GM10248 (cell line): ENCODE results near the gene ALDH3B1.

Source experiments
- CTCF ChIA-PET: fragments of 300-600 bp; sonication (Branson Sonifier 250); formaldehyde crosslinking; extraction: SDS; loops from one replicate; lab custom pipeline; 2021; ENCODE audit warnings: antibody characterized with exemption; lab: Yijun Ruan, JAX
- POLR2A ChIA-PET: fragments of 350-650 bp; sonication (Branson Sonifier 250); formaldehyde crosslinking; extraction: SDS; loops from one replicate; lab custom pipeline; 2020; ENCODE audit warnings: antibody characterized with exemption; lab: Yijun Ruan, JAX
- DNase-seq: peaks from one replicate; pipeline ENCODE4 v3.0.0; 2012; ENCODE audit errors: extremely low spot score
- TF ChIP-seq, protein P1 (sequence below): IDR thresholded peaks from 2 replicates; pipeline ENCODE4 v1.5.1; 2012; ENCODE audit warnings: mild to moderate bottlenecking, low read depth; ENCODE audit errors: extremely low read depth, missing control alignments, control extremely low read depth

ALDH3B1 gene

DNA sequence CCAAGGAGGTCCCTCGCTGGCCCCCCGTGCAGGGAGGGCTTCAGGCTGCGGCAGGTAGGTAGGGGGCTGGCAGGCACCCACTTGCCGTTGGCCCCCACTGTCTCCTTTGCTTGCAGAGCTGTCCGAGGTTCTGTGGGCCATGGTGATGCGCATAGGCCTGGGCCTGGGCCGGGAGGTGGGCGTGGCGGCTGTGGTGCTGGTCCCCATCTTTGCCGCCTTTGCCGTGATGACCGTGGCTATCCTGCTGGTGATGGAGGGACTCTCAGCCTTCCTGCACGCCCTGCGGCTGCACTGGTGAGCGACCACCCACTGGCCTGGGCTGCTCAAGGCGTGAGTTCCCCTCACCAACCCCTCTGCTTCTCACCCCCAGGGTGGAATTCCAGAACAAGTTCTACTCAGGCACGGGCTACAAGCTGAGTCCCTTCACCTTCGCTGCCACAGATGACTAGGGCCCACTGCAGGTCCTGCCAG is 40.3 kb downstream of the ALDH3B1 start:
- DNase-seq, result no peak
- POLR2A ChIA-PET, result no interaction called here
- TF ChIP-seq, protein P1, sequence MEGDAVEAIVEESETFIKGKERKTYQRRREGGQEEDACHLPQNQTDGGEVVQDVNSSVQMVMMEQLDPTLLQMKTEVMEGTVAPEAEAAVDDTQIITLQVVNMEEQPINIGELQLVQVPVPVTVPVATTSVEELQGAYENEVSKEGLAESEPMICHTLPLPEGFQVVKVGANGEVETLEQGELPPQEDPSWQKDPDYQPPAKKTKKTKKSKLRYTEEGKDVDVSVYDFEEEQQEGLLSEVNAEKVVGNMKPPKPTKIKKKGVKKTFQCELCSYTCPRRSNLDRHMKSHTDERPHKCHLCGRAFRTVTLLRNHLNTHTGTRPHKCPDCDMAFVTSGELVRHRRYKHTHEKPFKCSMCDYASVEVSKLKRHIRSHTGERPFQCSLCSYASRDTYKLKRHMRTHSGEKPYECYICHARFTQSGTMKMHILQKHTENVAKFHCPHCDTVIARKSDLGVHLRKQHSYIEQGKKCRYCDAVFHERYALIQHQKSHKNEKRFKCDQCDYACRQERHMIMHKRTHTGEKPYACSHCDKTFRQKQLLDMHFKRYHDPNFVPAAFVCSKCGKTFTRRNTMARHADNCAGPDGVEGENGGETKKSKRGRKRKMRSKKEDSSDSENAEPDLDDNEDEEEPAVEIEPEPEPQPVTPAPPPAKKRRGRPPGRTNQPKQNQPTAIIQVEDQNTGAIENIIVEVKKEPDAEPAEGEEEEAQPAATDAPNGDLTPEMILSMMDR, result no peak
- CTCF ChIA-PET, result interaction anchor here (3.0 kb wide), 1 partner anchor 9 kb away, joined by 13 read pairs; no protein-coding TSS in a partner anchor

GRCh38 chr11:68051191-68052136 is 41.3 kb downstream of the ALDH3B1 start:
- DNase-seq, result no peak
- CTCF ChIA-PET, result interaction anchor here (1.2 to 3.0 kb wide), 2 partner anchors 10 to 13 kb away, joined by 3 to 13 read pairs; partner anchors contain the start of gene TCIRG1
- TF ChIP-seq, protein P1, result no peak
- POLR2A ChIA-PET, result interaction anchor here (0.6 to 1.9 kb wide), 2 partner anchors 8 to 178 kb away, joined by 3 to 5 read pairs; no protein-coding TSS in a partner anchor

- CTCF ChIA-PET, result interaction anchor here (1.2 to 3.0 kb wide), 2 partner anchors 11 to 14 kb away, joined by 3 to 13 read pairs; partner anchors contain the start of gene TCIRG1
- POLR2A ChIA-PET, result interaction anchor here (0.6 to 1.9 kb wide), 2 partner anchors 9 to 71 kb away, joined by 4 to 5 read pairs; no protein-coding TSS in a partner anchor
- no peak for DNase-seq
- TF ChIP-seq, protein P1, result no peak
These were observed 42.2 kb downstream of the ALDH3B1 start for GRCh38 chr11:68052137-68052873.

GRCh38 chr11:68053117-68053516 is 43.0 kb downstream of the ALDH3B1 start:
- TF ChIP-seq, protein P1, result no peak
- no peak for DNase-seq
- ChIA-PET CTCF (no interaction called here), POLR2A (interaction anchor here (0.6 to 1.9 kb wide), 3 partner anchors 9 to 70 kb away, joined by 4 to 5 read pairs (median 5); no protein-coding TSS in a partner anchor)

DNA sequence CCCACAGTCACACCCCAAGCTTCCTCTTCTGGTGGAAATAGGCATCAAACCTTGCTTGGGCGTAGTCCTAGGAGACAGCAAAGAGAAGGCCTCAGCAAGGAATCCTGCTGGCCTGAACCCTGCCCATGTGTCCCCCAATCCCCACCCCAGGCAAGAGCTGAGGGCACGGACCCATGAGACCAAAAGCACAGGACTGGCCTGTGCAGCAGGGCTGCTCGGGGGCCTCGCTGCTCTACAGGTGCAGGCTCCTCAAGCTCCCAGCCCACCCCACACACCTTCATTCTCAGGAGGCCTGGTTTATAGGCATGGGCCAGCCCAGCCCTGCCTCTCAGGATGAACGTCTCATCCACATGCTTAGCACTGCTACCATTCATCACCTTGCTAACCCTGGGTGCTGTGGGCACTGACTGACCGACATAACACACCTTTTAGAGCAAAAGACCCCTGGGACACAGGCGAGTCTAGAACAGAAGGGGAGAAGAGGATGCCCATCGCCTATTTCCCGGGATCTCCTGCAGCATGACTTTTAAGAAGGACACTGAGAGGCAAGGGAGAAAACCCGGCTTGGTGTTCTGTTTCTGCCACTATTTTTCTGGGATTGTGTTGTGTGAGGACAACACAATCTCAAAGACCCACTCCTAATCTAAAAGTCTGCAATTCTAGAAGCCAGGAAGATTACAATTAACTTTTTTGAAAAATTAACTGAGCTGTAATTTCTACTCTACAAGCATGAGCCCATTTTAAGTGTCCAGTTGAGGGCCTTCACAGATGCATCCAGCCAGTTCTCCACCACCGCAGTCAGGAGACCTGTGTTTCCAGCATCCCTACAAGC is 44.1 kb downstream of the ALDH3B1 start:
- DNase-seq, result no peak
- ChIA-PET CTCF (no interaction called here), POLR2A (no interaction called here)
- TF ChIP-seq, protein P1, result no peak
